Vagina (tissue), 2 donors: Measurements from ENCODE around the gene TPCN2. TPM values are rescaled to one million over a fixed set of nuclear protein-coding genes. Genes with fewer than 3 reads are reported as not detected.

Experiments
- DNase-seq, 2 donors: peaks; one replicate each; pipeline ENCODE4 v3.0.0-alpha.2; 2017; ENCODE audit errors: extremely low spot score in 2 of 2
- H3K27ac ChIP-seq: fragments of 200-600 bp; sonication (generic); one replicate; pipeline ENCODE4 v1.5.1; 2019
- H3K27me3 ChIP-seq: fragments of 200-600 bp; sonication (generic); one replicate; pipeline ENCODE4 v1.5.1; 2019
- H3K36me3 ChIP-seq, 2 donors: fragments of 200-600 bp; sonication (generic); one replicate each; pipeline ENCODE4 v1.5.1; 2017 to 2019
- H3K4me1 ChIP-seq: fragments of 200-600 bp; sonication (generic); one replicate; pipeline ENCODE4 v1.5.1; 2019
- H3K4me3 ChIP-seq, 2 donors: fragments of 200-600 bp; sonication (generic); 1 replicate in 1 of 2; 2 replicates in 1 of 2; pipeline ENCODE4 v1.5.1; 2016 to 2019
- H3K9me3 ChIP-seq: fragments of 200-600 bp; sonication (generic); one replicate; pipeline ENCODE4 v1.5.1; 2019
- CTCF ChIP-seq, 3 experiments: fragments of 450-650 bp in 2 of 3; fragments of 200-600 bp in 1 of 3; sonication (generic) in 1 of 3; IDR thresholded peaks; one replicate each; pipeline ENCODE4 v1.5.1; 2017 to 2019; ENCODE audit warnings: antibody characterized with exemption in 3 of 3, mild to moderate bottlenecking in 2 of 3, moderate library complexity in 2 of 3
- POLR2A ChIP-seq, 2 donors: fragments of 450-650 bp; IDR thresholded peaks; one replicate each; pipeline ENCODE4 v1.6.1; 2017; ENCODE audit warnings: antibody characterized with exemption in 2 of 2, mild to moderate bottlenecking in 2 of 2, moderate library complexity in 2 of 2
- POLR2AphosphoS5 ChIP-seq, 2 donors: sonication (generic); formaldehyde crosslinking; IDR thresholded peaks; one replicate each; pipeline ENCODE4 v1.9.0; 2017; ENCODE audit warnings: antibody characterized with exemption in 2 of 2, mild to moderate bottlenecking in 2 of 2, low read depth in 1 of 2; ENCODE audit not compliant: insufficient read depth in 1 of 2
- intact Hi-C: fragments of 100-400 bp; cut with DNase I; formaldehyde crosslinking; loops from one replicate; pipeline ENCODE4 v1.15.1; 2023
- total RNA-seq: library from RNA; depleted of rRNA; stranded (reverse); fragments of >200 nt; gene quantifications from one replicate; pipeline ENCODE4 v1.2.3, GENCODE V29; 2016

TPCN2 gene
- total RNA-seq, 1 donor from 2014 or later, result 21.1 TPM

DNA sequence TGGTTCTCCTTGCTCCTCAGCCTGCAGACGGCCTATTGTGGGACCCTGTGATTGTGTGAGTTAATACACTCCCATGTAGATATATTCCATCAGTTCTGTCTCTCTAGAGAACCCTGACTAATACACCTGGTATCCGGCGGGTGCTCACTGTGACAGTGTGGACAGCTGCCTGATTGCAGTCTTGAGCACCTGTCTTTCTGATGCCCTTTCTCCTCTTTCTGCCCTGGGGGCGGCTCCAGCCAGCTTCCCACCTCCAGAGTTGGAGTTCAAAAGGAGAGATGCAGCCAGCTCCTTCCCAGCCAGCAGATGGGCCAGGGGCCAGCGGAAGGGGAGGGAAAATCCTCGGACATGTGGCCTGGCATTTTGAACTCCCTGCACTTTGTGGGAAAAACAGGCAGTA, 122.0 kb downstream of the TPCN2 start:
- intact Hi-C loops, result no loop called here
- DNase-seq, result no peak
- peaks cover 13% of the 10 kb centered on the region for H3K4me1 ChIP-seq
- no peak overlapping the region for H3K27ac ChIP-seq
- no peaks in the 10 kb centered on the region for H3K9me3 ChIP-seq
- H3K36me3 ChIP-seq, result no peaks in the 10 kb centered on the region
- no peak overlapping the region for H3K4me3 ChIP-seq
- no peak for TF ChIP-seq POLR2AphosphoS5 (IDR thresholded peaks at IDR 0.05; ENCODE audit: insufficient read depth in 1 of 2, low read depth in 1 of 2)
- TF ChIP-seq CTCF (IDR thresholded peaks at IDR 0.05), result no peak
- no peak for TF ChIP-seq POLR2A (IDR thresholded peaks at IDR 0.05)
- H3K27me3 ChIP-seq, result no peaks in the 10 kb centered on the region

DNA sequence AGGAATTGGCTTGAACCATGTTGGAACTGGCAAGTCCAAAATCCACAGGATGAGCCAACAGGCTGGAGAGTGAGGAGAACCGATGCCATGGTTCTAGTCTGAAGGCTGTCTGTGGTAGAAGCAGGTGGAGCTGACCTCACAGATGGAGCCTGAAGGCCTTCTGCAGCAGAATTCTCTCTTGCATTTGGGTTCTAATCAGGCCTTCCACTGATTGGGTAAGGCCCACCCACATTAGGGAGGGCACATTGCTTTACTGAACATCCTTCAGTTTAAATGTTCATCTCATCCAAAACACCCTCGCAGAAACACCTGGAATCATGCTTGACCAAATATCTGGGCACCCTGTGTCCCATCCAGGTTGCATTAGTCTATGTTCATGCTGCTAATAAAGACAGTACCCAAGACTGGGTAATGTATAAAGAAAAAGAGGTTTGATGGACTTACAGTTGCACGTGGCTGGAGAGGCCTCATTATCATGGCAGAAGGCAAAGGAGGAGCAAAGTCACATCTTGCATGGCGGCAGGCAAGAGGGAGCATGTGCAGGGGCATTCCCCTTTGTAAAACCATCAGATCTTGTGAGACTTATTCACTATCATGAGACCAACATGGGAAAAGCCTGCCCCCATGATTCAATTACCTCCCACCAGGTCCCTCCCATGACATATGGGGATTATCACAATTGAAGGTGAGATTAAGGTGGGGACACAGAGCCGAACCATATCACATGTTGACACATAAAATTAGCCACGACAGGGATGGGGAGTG, 122.9 kb downstream of the TPCN2 start:
- DNase-seq, result no peak
- H3K27me3 ChIP-seq, result no peaks in the 10 kb centered on the region
- H3K4me1 ChIP-seq, result peaks cover 5% of the 10 kb centered on the region
- H3K36me3 ChIP-seq, result no peaks in the 10 kb centered on the region
- H3K4me3 ChIP-seq, result no peak overlapping the region
- TF ChIP-seq POLR2AphosphoS5 (IDR thresholded peaks at IDR 0.05; ENCODE audit: insufficient read depth in 1 of 2, low read depth in 1 of 2), result no peak
- no peak for TF ChIP-seq POLR2A (IDR thresholded peaks at IDR 0.05)
- no peak for TF ChIP-seq CTCF (IDR thresholded peaks at IDR 0.05)
- no peaks in the 10 kb centered on the region for H3K9me3 ChIP-seq
- intact Hi-C loops, result no loop called here
- no peak overlapping the region for H3K27ac ChIP-seq

GRCh38 chr11:69172674-69173073, 123.9 kb downstream of the TPCN2 start:
- intact Hi-C loops, result no loop called here
- Histone ChIP-seq H3K27me3 (no peaks in the 10 kb centered on the region), H3K36me3 (no peaks in the 10 kb centered on the region), H3K27ac (no peak overlapping the region), H3K4me3 (no peak overlapping the region), H3K4me1 (no peaks in the 10 kb centered on the region), H3K9me3 (no peaks in the 10 kb centered on the region)
- DNase-seq, result no peak
- TF ChIP-seq POLR2A (IDR thresholded peaks at IDR 0.05) (no peak), CTCF (IDR thresholded peaks at IDR 0.05) (no peak), POLR2AphosphoS5 (IDR thresholded peaks at IDR 0.05; ENCODE audit: insufficient read depth in 1 of 2, low read depth in 1 of 2) (no peak)

DNA sequence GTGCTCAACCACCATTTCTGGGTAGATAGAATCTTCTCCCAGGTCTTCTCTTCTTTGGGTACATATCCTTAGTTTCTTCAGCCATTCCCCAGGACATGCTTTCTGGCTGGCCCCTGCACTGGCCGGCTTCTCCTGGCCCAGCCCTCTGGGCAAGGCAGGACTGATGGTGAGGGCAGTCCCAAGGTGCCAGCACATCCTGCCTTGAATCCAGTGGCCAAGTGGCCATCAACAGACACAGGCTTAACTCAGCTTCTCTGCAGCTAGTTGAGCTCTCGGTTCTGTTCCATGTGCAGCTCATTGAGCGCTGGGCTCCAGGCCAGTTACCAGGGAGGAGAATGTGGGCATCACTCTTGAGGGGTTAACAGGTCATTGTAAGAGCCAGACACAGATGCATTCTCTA, 124.6 kb downstream of the TPCN2 start:
- no peaks in the 10 kb centered on the region for H3K4me1 ChIP-seq
- intact Hi-C loops, result no loop called here
- no peak overlapping the region for H3K27ac ChIP-seq
- DNase-seq, result no peak
- no peaks in the 10 kb centered on the region for H3K9me3 ChIP-seq
- H3K27me3 ChIP-seq, result no peaks in the 10 kb centered on the region
- TF ChIP-seq POLR2A (IDR thresholded peaks at IDR 0.05), result no peak
- no peak for TF ChIP-seq CTCF (IDR thresholded peaks at IDR 0.05)
- TF ChIP-seq POLR2AphosphoS5 (IDR thresholded peaks at IDR 0.05; ENCODE audit: insufficient read depth in 1 of 2, low read depth in 1 of 2), result no peak
- H3K4me3 ChIP-seq, result no peak overlapping the region
- H3K36me3 ChIP-seq, result no peaks in the 10 kb centered on the region

DNA sequence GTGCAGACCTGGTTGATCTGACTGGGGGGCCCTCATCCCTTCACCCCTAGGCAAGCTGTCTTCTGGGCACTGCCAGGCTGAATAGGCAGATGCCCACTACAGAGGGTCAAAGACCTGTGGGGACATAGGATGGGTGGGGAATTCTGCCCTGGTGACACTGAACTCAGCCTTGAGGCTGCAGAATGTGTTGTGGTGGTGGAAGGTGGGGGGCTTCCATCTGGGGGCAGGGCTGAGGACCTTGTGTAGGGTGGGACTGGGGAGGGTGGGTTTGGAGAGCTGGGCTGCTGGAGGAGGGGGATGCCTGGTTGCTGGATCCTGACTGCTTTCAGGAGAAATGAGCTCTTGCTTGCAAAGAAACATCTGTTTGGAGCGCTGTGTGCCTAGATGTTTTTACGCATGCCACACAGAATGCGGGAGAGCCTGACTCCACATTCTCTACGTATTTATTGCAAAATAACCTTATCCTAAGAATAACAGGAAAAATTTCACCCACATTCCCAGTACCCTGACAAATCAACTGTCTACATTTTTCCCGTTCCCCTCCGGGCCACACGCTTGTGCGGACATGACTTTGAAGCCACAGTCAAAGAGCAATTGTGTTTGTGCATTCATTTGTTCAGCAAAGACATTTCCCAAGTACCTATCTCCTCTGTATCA, 125.3 kb downstream of the TPCN2 start:
- H3K4me3 ChIP-seq, result no peak overlapping the region
- no peak for TF ChIP-seq POLR2A (IDR thresholded peaks at IDR 0.05)
- no peak for TF ChIP-seq POLR2AphosphoS5 (IDR thresholded peaks at IDR 0.05; ENCODE audit: insufficient read depth in 1 of 2, low read depth in 1 of 2)
- no peak for TF ChIP-seq CTCF (IDR thresholded peaks at IDR 0.05)
- intact Hi-C loops, result no loop called here
- H3K36me3 ChIP-seq, result no peaks in the 10 kb centered on the region
- no peak overlapping the region for H3K27ac ChIP-seq
- H3K27me3 ChIP-seq, result no peaks in the 10 kb centered on the region
- H3K4me1 ChIP-seq, result no peaks in the 10 kb centered on the region
- no peak for DNase-seq
- H3K9me3 ChIP-seq, result no peaks in the 10 kb centered on the region
